DMS53 treated with DMSO at 0.1 percent for 48 hours (cell line): ENCODE results near the gene S1PR2.
"Not testable (repeated sequence)": the region's sequence is repeated elsewhere in the genome, so short reads cannot be mapped to it uniquely, and the experiment has no call there.

Experiments
- DNase-seq: peaks from one replicate; lab custom pipeline; 2025; ENCODE audit not compliant: unreplicated experiment; lab: John Stamatoyannopoulos, UW

S1PR2 gene

GRCh38 chr19:10192922-10193321, 38.2 kb downstream of the S1PR2 start:
- no peak for DNase-seq

DNA sequence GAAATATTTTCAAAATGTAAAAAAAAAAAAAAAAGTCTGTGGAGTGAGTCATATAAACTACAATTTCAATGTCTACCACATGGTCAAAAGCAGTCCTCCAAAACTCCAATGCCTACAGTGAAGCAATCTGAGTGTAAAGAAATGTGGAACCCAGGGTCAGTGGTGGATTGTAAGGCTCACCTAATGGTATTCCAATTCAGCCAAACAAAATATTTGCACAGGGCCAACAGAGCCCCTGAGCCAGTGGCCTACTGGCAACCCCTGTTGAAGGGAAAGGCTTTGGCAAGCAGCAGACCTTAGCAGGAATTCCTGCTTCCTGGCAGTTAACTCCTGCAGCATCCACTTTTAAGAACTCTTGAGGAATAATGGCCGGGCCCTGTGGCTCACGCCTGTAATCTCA, 39.8 kb downstream of the S1PR2 start:
- DNase-seq = no peak

DNA sequence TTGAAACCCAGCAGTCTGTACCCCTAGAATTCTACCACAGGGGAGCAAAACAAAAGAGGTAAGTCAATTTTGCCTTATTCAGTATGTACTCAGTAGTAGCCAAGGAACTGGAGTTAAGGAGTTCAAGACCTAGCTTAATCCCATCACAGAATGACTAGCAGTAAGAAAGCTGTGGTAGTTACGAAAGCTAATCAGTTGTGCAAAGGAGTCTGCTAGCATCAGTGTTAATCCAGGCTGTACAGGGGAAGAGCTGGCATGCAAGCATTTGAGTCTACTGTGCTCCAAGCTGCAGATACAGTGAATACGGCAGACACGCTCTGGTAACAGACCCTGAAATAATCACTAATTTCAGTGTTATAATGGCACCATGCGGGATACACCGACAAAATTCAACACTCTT, 41.1 kb downstream of the S1PR2 start:
- no peak for DNase-seq

DNA sequence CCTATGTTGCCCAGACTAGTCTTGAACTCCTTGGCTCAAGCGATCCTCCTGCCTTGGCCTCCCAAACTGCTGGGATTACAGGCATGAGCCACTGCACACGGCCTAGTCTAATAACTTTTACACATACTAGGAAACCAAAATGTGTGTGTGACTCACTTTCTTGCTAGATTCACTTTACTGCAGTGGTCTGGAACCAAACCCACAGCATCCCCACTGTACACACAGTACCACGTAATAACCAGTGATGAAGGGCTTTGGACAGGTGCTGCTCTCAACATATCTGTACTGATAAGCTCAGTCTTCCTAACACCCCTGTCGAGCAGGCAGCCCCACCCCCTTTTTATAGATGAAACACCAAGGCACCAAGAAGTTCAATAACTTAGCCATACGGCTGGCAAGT, 41.5 kb downstream of the S1PR2 start:
- no peak for DNase-seq

DNA sequence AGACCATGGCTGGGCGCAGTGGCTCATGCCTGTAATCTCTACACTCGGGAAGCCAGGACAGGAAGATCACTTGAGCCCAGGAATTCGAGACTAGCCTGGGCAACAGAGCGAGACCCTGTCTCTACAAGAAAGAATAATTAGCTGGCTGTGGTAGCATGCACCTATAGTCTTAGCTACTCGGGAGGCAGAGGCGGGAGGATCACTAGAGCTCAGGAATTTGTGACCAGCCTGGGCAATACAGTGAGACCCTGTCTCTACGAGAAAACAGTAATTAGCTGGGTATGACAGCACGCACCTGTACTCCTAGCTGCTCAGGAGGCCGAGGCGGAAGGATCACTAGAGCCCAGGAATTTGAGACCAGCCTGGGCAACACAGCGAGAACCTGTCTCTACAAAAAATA, 43.8 kb downstream of the S1PR2 start:
- no peak for DNase-seq

DNA sequence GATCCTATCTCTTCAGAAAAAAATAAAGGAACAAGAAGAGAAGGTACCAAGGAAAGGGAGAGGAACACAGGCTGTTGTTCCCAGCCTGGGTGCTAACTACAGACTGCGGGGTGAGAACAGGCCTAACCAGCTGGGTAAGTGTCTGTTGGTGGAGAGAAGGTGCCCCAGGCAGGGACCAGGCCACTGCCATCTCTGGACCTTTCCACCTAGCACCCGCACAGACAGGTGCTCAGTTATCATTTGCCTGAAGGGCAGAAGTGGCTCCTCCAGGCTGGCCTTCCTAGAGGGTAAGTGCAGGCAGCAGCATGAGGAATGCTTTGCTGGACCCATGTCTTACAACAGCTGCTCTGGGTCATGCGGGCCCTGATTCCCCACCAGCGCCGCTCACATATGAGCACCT, 46.5 kb downstream of the S1PR2 start:
- DNase-seq = peak; percentile 15

GRCh38 chr19:10183926-10184325, 47.2 kb downstream of the S1PR2 start:
- DNase-seq = no peak

- DNase-seq = no peak
Observed at GRCh38 chr19:10182847-10183246, 48.3 kb downstream of the S1PR2 start.

- no peak for DNase-seq
Observed at GRCh38 chr19:10182076-10182475, 49.1 kb downstream of the S1PR2 start.

DNA sequence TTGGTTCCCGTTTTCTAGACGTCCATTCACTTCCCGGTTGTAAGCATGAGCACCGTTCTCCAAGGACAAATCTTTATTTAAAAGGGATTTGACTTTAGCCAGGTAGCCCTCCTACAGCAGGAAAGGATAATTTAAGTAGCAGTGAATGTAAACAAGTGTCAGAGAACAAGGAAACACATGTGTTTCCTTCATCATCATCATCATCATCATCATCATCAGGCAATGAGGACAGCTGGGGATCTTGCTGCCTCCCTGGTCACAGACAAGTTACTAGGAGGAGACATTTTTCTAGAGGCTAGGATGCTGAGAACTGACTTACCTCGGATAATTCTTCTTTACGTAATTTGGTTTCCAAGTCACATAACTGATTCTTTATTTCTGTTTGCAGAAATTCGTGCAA, 50.7 kb downstream of the S1PR2 start:
- no peak for DNase-seq

GRCh38 chr19:10180024-10180423, 51.1 kb downstream of the S1PR2 start:
- not testable (repeated sequence) for DNase-seq

- no peak for DNase-seq
Observed at GRCh38 chr19:10173527-10173926, 57.6 kb downstream of the S1PR2 start.
